ENCODE data around the gene ST14.

GRCh38 chr11:130118165-130118564 is 41.4 kb upstream of the ST14 start:
- TF ChIP-seq SUZ12 (IDR thresholded peaks at IDR 0.05; ENCODE audit: extremely low read depth, insufficient read depth, insufficient read length) (no peak), ZNF274 (IDR thresholded peaks at IDR 0.05; ENCODE audit: low read depth, low read length) (no peak), YY1 (IDR thresholded peaks at IDR 0.05; ENCODE audit: insufficient read depth, insufficient read length) (no peak)

Measured in NT2/D1 (cell line).